HepG2 (cell line): Measurements from ENCODE around the gene KCNK18.

Source experiments
- CTCF ChIP-seq: sonication (generic); formaldehyde crosslinking; IDR thresholded peaks from 2 replicates; pipeline ENCODE4 v1.5.0; 2020; ENCODE audit warnings: mild to moderate bottlenecking, missing genetic modification reagents, moderate library complexity
- HCFC1 ChIP-seq: fragments of 150-350 bp; IDR thresholded peaks from 2 replicates; pipeline ENCODE4 v1.6.1; 2014; ENCODE audit warnings: low read depth, low read length
- MYC ChIP-seq: sonication (generic); formaldehyde crosslinking; IDR thresholded peaks from 2 replicates; pipeline ENCODE4 v1.9.0; 2021; ENCODE audit warnings: missing genetic modification reagents, borderline replicate concordance
- SMAD3 ChIP-seq: sonication (generic); formaldehyde crosslinking; IDR thresholded peaks from 2 replicates; pipeline ENCODE4 v1.4.0; 2020; ENCODE audit warnings: missing genetic modification reagents
- SNRNP70 ChIP-seq: fragments of 200-400 bp; formaldehyde crosslinking; IDR thresholded peaks from 2 replicates; pipeline ENCODE4 v1.6.1; 2017; ENCODE audit warnings: mild to moderate bottlenecking, low read depth, low read length, moderate library complexity
- TAF1 ChIP-seq: sonication (generic); formaldehyde crosslinking; IDR thresholded peaks from 2 replicates; pipeline ENCODE4 v1.4.0; 2020; ENCODE audit warnings: missing genetic modification reagents
- TMF1 ChIP-seq: sonication (generic); formaldehyde crosslinking; IDR thresholded peaks from 2 replicates; pipeline ENCODE4 v1.8.1; 2022; ENCODE audit warnings: low read depth, missing genetic modification reagents

- TF ChIP-seq SMAD3, result no peak
- TF ChIP-seq HCFC1, result no peak
- TF ChIP-seq CTCF (CRISPR knock-in tag), result no peak
- TF ChIP-seq TAF1 (CRISPR knock-in tag), result no peak
- no peak for TF ChIP-seq TMF1 (CRISPR knock-in tag)
- TF ChIP-seq MYC (CRISPR knock-in tag), result no peak
- no peak for TF ChIP-seq SNRNP70
Measured at GRCh38 chr10:117188371-117188770, 8.9 kb upstream of the KCNK18 start.
